GM18517 (cell line): ENCODE data around the gene SLF1.
"Not testable (repeated sequence)": the region's sequence is repeated elsewhere in the genome, so short reads cannot be mapped to it uniquely, and the experiment has no call there.

Experiments
- ATAC-seq: cut with Tn5 transposase; IDR thresholded peaks from one replicate; pipeline ENCODE4 v1.9.1; 2021; ENCODE audit warnings: mild to moderate bottlenecking, moderate library complexity; ENCODE audit not compliant: unreplicated experiment

The SLF1 gene

GRCh38 chr5:94618493-94619328 is at the start of gene SLF1, which contains the start of gene KIAA0825:
TSS of gene SLF1 (plus strand) at chr5:94618669. CDS start at chr5:94628811, 10,142 bp downstream.
TSS of gene KIAA0825 (minus strand) at chr5:94618604. CDS start at chr5:94537126, 81,478 bp downstream.
- peak; percentile 95 for ATAC-seq

GRCh38 chr5:94571415-94571814 is 47.1 kb upstream of the SLF1 start:
- ATAC-seq = no peak

- ATAC-seq = not testable (repeated sequence)
Observed at GRCh38 chr5:94573349-94573748, 45.1 kb upstream of the SLF1 start.

- ATAC-seq = no peak
Observed at GRCh38 chr5:94575196-94575595, 43.3 kb upstream of the SLF1 start.

GRCh38 chr5:94577466-94578245 is 40.8 kb upstream of the SLF1 start:
- ATAC-seq = peak; percentile 78

GRCh38 chr5:94595281-94595840 is 23.1 kb upstream of the SLF1 start:
- ATAC-seq = no peak

- ATAC-seq = no peak
Observed at GRCh38 chr5:94613583-94613982, 4.9 kb upstream of the SLF1 start.

- no peak for ATAC-seq
Observed at GRCh38 chr5:94614156-94614805, 4.2 kb upstream of the SLF1 start.

- ATAC-seq = no peak
Observed at GRCh38 chr5:94615862-94616261, 2.6 kb upstream of the SLF1 start.

- ATAC-seq = peak; percentile 20
Observed at GRCh38 chr5:94618029-94618492, 408 bp upstream of the SLF1 start.

GRCh38 chr5:94620256-94620655 is 1.8 kb downstream of the SLF1 start:
- ATAC-seq = no peak

GRCh38 chr5:94621763-94622162 is 3.3 kb downstream of the SLF1 start:
- no peak for ATAC-seq

GRCh38 chr5:94623011-94623410 is 4.5 kb downstream of the SLF1 start:
- no peak for ATAC-seq

- no peak for ATAC-seq
Observed at GRCh38 chr5:94623877-94624276, 5.4 kb downstream of the SLF1 start.

- ATAC-seq = no peak
Observed at GRCh38 chr5:94627191-94627590, 8.7 kb downstream of the SLF1 start.

- ATAC-seq = peak; percentile 95
Observed at GRCh38 chr5:94632024-94632423, 13.6 kb downstream of the SLF1 start.

- ATAC-seq = no peak
Observed at GRCh38 chr5:94640176-94640575, 21.7 kb downstream of the SLF1 start.

GRCh38 chr5:94645053-94645452 is 26.6 kb downstream of the SLF1 start:
- ATAC-seq = no peak

- no peak for ATAC-seq
Observed at GRCh38 chr5:94646758-94647157, 28.3 kb downstream of the SLF1 start.

- no peak for ATAC-seq
Observed at GRCh38 chr5:94649874-94650273, 31.4 kb downstream of the SLF1 start.

GRCh38 chr5:94658272-94658671 is 39.8 kb downstream of the SLF1 start:
- no peak for ATAC-seq
